ENCODE results near the gene LCE5A.
"Not testable (repeated sequence)": the region's sequence is repeated elsewhere in the genome, so short reads cannot be mapped to it uniquely, and the experiment has no call there.

The LCE5A gene, protein sequence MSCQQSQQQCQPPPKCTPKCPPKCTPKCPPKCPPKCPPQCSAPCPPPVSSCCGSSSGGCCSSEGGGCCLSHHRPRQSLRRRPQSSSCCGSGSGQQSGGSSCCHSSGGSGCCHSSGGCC

DNA sequence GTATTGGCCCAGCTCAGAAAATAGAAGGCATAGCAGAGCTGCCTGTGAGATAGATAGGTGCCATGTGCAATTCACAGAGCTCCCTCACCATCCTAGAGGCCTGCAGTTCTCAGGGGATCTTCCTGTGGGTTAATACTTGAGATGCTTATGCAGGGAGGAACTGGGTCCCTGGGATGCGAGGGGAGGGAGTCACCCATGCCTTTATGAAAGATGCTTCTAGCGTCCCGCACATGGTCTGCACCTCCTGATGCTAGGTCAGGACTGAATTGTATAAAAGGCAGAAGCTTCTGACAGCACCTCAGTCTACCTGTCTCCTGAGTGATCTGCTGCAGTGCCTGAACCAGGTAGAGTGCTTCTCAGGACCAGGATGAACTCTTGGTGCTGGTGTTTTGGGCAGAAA, at the start of gene LCE5A:
Gene LCE5A, plus strand, starts transcription at position 301 of the 400 bp plus-strand sequence. CDS start 732 bp downstream, outside the sequence.
- no peak for FAIRE-seq

GRCh38 chr1:152461544-152461943, 49.1 kb upstream of the LCE5A start:
- FAIRE-seq: peak; percentile 83

- no peak for FAIRE-seq
Observed at GRCh38 chr1:152462636-152463035, 48.0 kb upstream of the LCE5A start.

GRCh38 chr1:152466217-152466616, 44.4 kb upstream of the LCE5A start:
- no peak for FAIRE-seq

GRCh38 chr1:152473887-152474537, 36.6 kb upstream of the LCE5A start:
- FAIRE-seq: no peak

GRCh38 chr1:152479792-152480595, 30.6 kb upstream of the LCE5A start:
- FAIRE-seq: no peak

GRCh38 chr1:152481869-152482664, 28.5 kb upstream of the LCE5A start:
- no peak for FAIRE-seq

DNA sequence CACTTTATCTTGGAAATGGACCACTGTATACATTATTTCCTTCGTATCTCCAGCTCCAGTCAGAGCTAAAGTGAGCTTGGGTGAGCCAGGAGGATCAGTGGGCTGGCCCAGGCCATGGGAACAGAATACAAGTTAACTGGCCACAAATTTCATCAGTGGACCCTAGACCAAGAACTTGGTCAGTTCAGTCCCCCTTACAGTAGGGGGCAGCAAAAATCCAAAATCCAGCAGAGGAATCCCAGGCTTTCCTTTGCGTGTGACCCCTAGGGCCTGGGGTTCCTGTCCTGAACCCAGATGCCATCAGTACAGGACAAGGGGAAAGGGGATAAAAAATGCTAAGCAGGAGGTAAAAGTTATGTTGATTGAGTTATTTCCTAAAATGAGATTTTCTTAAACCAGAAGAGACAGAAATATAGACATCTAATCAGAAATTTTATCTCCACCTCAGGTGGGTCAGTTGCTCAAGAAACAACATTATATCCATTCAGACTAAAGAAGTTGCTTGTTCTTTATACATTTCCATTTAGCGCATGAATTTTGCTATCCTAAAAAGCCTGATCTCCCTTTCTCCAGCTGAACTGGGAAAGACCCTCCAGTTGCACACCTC, 24.1 kb upstream of the LCE5A start:
- no peak for FAIRE-seq

DNA sequence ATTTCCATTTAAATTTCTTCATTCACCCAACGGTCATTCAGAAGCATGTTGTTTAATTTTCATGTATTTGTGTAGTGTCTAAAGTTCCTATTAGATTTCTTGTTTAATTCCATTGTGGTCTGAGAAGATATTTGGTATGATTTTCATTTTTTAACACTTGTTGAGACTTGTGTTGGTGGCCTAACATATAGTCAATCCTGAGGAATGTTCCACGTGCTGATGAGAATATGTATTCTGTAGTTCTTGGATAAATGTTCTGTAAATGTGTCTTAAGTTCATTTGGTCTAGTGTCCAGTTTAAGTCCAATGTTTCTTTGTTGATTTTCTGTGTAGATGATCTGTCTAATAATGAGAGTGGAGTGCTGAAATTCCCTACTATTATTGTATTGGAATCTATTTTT, 22.7 kb upstream of the LCE5A start:
- no peak for FAIRE-seq

GRCh38 chr1:152491537-152491936, 19.1 kb upstream of the LCE5A start:
- not testable (repeated sequence) for FAIRE-seq

- FAIRE-seq: no peak
Observed at GRCh38 chr1:152495066-152495675, 15.4 kb upstream of the LCE5A start.

DNA sequence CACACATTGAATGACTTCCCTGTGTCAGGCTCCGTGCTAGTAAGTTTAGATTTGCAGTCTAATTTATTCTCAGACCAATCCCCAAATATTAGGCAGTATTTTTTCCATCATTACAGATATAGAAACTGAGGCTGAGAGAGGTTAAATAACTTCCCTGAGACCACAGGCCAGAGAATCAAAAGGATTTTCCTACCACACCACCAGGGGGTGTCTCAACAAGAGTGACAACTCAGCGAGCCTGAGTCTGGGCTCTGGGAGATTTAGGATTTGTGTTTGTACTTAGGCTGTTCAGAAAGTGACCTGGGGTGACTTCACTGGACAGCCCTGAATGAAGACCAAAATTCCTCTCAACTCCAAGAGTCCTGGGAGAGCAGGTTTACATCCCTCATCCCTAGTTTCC, 13.3 kb upstream of the LCE5A start:
- FAIRE-seq: no peak

- FAIRE-seq: no peak
Observed at GRCh38 chr1:152501704-152502103, 8.9 kb upstream of the LCE5A start.

GRCh38 chr1:152502496-152503180, 8.0 kb upstream of the LCE5A start:
- FAIRE-seq: no peak

- FAIRE-seq: no peak
Observed at GRCh38 chr1:152505083-152505482, 5.5 kb upstream of the LCE5A start.

DNA sequence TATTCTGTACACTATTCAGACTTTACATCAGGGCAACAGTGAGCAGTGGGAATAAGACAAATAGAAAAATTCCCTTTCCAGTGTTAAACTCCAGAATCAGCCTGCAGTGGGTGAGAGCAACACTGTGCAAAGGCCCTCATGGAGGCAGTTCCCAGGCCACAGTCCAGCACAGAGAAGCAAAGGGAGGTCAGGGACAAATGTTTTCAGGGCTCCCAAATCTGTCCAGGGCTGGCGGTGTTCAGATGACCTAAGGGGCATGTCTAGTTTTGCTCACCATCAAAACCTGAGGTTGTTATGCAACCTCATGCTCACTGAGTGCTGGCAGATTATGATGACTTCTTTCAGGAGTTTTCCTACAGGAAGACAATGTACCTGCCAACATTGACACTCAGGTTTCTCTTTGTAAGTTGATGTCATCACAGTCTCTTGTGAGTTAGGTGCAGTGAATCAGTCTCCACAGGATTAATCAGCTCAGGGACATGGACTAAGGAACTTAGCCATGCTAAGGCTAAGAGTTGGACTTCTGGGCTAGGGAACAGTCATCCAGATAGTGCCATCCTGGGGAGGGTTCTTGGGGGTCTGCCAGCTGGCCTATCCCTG, 3.6 kb upstream of the LCE5A start:
- FAIRE-seq: no peak

- no peak for FAIRE-seq
Observed at GRCh38 chr1:152511596-152511995, 993 bp downstream of the LCE5A start.

DNA sequence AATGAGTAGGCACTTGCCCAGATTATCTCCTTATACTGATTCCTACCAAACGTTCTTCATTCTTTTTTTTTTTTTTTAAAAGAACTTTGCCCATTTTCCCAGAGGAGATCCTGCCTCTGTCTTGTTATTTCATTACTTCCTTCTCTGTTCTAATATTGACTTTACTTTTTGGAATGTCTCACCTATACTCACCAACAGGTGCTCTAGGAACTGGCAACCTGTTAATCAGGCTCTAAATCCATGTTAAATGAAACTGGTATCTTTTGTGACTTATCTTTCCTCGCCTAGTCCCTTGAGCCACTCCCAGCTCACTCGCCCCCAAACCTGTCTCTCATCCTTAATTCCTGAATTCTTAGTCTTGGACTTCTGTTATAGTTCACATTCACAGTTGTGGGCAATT, 2.5 kb downstream of the LCE5A start:
- FAIRE-seq: no peak

DNA sequence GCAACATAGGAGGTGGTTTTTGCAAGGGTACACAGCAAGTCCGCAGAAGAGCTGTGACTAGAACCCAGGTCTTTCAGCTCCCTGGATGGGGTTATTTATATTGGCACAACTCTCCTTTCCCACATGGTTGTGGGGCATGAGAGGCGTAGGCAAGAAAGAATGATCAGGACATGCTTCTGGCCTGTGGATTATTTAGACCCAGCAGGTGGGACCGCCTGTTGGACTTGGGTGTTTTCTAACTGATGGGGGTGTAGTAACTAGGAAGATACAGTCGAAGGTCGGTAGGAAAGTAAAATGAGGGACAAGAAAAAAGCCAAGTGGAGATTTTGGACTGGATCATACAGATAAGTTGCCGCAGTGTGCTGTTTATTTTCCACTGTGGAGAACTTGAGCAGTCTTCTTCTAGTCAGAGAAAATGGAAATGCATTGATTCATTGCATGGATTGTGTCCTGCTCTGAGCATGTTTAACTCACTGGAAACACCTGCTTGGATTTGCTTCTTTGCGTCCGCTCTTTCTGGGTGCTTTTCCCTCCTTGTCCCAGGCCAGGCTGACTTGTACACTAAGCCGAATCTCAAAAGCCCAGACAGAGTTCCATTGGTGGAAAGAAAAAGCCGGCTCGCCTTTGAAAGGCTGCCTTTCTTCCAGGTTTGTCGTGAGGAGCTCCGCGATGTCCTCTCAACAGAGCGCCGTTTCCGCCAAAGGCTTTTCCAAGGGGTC, 4.3 kb downstream of the LCE5A start:
- no peak for FAIRE-seq

DNA sequence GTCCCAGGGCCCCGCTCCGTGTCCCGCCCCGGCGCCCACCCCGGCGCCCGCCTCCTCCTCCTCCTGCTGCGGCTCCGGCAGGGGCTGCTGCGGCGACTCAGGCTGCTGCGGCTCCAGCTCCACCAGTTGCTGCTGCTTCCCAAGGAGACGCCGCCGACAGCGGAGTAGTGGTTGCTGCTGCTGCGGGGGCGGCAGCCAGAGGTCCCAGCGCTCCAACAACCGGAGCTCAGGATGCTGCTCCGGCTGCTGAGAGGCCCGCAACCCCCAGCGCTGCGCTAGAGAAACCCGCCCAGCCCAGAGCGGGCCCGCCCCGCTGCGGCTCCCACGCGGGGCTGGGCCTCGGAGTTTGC, 4.8 kb downstream of the LCE5A start:
- no peak for FAIRE-seq

DNA sequence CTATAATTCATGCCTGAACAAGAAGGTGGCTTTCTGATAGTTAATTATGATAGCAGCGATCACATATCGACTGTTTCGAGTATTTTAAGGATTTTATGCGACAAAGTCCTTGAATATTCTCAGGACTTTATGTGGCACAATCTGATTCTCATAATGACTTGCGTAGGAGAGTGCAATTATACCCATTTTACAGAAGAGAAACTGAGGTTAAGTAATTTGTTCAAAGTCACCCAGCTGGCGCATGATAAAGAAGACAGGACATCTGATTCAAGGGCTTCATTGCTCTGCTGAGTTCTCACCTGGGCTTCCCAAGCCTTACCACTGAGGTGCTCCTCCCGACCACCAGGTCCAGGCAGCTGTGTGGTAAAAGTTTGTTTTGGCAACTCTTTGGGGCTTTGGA, 5.5 kb downstream of the LCE5A start:
- FAIRE-seq: no peak
